ENCODE measurements around the gene VPS8.

- TF ChIP-seq EP300 (IDR thresholded peaks at IDR 0.05): no peak
- no peak for TF ChIP-seq CTCF (IDR thresholded peaks at IDR 0.05)
Measured at GRCh38 chr3:185062191-185062590, 250.2 kb downstream of the VPS8 start.
